ENCODE data around the gene SPTB. TPM values are rescaled to one million over a fixed set of nuclear protein-coding genes. Genes with fewer than 3 reads are reported as not detected.

The SPTB gene
- total RNA-seq, 1 experiment from 2014 or later: 0.43 TPM

DNA sequence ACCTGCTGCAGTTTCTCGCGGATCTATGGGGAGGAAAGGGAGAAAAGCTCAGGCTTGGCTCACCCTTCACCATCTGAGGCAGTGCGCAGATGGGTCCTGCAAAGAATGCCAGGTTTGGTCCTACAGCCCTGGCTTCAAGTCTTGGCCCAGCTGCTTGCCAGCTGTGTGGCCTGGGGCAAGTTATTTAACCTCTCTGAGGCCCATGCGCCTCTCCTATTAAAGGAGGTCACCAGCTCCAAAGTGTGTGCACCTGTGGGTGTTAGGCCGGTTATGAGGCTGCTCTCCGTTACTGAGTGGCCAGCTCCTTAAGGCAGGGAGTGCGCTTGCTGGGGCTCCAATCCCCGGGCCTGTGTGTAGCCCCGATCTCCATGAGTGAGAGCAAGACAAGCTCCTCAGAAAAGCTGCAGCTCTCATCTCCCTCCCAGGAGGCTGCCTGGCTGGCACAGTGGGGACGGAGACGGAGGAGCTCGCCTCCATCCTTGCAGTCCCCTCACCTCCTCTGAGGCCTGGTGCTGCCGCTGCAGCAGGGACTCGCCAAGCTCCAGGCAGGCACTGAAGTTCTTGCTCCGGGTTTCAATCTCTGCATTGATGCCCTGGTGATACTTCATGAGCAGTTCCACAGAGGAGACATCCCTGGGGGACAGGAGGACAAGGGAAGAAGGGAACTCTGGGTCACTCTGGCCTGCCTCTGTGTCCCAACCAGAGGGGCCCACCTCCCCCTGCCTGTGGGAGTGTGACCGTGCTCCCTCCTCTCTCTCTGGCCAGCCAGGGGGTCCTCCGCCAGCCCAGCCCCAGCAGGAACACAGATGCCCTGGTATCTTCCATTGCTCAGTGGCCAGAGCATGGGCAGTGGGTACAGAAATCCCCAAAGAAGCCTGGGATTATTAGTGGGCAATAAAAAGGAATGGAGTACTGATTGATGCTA, 110.3 kb downstream of the SPTB start:
- intact Hi-C loops (cut with micrococcal nuclease; ENCODE audit: unreplicated experiment): loop anchor here (10.0 kb wide), 1 partner anchor 225 kb away; the partner anchor contains the start of genes HSPA2 and PPP1R36
- Histone ChIP-seq H3K36me3 (ENCODE audit: insufficient read depth, low read length, poor library complexity, severe bottlenecking) (no peaks in the 10 kb centered on the region), H3K4me1 (ENCODE audit: insufficient read depth, low read length, poor library complexity, severe bottlenecking) (peaks cover 4% of the 10 kb centered on the region), H3K9me3 (ENCODE audit: low read depth, low read length, poor library complexity, severe bottlenecking) (no peaks in the 10 kb centered on the region), H3K4me3 (ENCODE audit: low read depth, low read length, poor library complexity, severe bottlenecking) (no peak overlapping the region), H3K27me3 (replicated peaks; ENCODE audit: insufficient read depth, low read depth, low read length, poor library complexity) (no peaks in the 10 kb centered on the region), H3K27ac (ENCODE audit: low read depth, low read length, poor library complexity, severe bottlenecking) (no peak overlapping the region)
- TF ChIP-seq, protein P1, sequence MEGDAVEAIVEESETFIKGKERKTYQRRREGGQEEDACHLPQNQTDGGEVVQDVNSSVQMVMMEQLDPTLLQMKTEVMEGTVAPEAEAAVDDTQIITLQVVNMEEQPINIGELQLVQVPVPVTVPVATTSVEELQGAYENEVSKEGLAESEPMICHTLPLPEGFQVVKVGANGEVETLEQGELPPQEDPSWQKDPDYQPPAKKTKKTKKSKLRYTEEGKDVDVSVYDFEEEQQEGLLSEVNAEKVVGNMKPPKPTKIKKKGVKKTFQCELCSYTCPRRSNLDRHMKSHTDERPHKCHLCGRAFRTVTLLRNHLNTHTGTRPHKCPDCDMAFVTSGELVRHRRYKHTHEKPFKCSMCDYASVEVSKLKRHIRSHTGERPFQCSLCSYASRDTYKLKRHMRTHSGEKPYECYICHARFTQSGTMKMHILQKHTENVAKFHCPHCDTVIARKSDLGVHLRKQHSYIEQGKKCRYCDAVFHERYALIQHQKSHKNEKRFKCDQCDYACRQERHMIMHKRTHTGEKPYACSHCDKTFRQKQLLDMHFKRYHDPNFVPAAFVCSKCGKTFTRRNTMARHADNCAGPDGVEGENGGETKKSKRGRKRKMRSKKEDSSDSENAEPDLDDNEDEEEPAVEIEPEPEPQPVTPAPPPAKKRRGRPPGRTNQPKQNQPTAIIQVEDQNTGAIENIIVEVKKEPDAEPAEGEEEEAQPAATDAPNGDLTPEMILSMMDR (conservative IDR thresholded peaks at IDR 0.05; ENCODE audit: low read depth, low read length): no peak
- TF ChIP-seq EZH2 (IDR thresholded peaks at IDR 0.05; ENCODE audit: borderline replicate concordance, low read depth, low read length, poor library complexity, severe bottlenecking): no peak
- DNase-seq (ENCODE audit: low spot score): no peak
- CTCF ChIA-PET: no interaction called here
- POLR2A ChIA-PET (ENCODE audit: low non-redundant PET): no interaction called here
- no TSS peak for BruUV-seq (replicated peaks)

DNA sequence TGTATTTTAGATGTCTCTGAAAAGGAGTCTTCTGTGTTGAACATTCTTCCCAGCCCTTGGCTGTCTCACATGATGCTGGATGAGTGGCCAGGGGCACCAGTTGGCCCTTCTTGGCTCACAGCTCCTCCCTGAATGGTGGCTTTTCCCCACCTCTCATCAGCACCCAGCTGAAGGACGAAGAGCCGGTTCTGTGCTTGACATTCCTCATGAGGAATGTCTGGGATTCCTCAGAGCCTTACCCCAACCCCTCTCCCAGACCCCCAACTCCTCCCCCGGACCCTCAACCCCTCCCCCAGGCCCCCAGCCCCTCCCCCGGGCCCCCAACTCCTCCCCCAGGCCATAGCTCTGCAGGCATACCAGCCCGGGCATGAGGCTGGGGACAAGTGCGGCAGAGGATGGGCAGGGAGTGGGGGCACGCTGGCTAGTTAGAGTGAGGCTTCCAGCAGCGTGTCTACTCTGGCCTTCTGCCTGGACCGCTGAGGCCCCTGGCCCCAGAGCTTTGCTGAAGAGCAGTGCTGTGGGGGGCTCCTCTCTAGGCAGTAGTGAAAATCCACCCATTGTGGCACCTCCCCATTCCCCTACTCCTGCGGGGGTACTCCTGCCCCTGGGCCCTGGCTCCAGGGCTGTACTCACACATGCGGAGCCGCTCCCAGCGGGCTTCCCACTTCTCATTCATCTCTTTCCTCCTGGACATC, 111.2 kb downstream of the SPTB start:
- no peak for TF ChIP-seq EZH2 (IDR thresholded peaks at IDR 0.05; ENCODE audit: borderline replicate concordance, low read depth, low read length, poor library complexity, severe bottlenecking)
- TF ChIP-seq, protein P1 (conservative IDR thresholded peaks at IDR 0.05; ENCODE audit: low read depth, low read length): no peak
- ChIA-PET POLR2A (ENCODE audit: low non-redundant PET) (no interaction called here), CTCF (no interaction called here)
- H3K27me3 ChIP-seq (replicated peaks; ENCODE audit: insufficient read depth, low read depth, low read length, poor library complexity): no peaks in the 10 kb centered on the region
- no peak for DNase-seq (ENCODE audit: low spot score)
- H3K27ac ChIP-seq (ENCODE audit: low read depth, low read length, poor library complexity, severe bottlenecking): no peak overlapping the region
- no peaks in the 10 kb centered on the region for H3K9me3 ChIP-seq (ENCODE audit: low read depth, low read length, poor library complexity, severe bottlenecking)
- H3K36me3 ChIP-seq (ENCODE audit: insufficient read depth, low read length, poor library complexity, severe bottlenecking): no peaks in the 10 kb centered on the region
- H3K4me1 ChIP-seq (ENCODE audit: insufficient read depth, low read length, poor library complexity, severe bottlenecking): peaks cover 12% of the 10 kb centered on the region
- no TSS peak for BruUV-seq (replicated peaks)
- intact Hi-C loops (cut with micrococcal nuclease; ENCODE audit: unreplicated experiment): loop anchor here (10.0 kb wide), 1 partner anchor 224 kb away; the partner anchor contains the start of genes HSPA2 and PPP1R36
- H3K4me3 ChIP-seq (ENCODE audit: low read depth, low read length, poor library complexity, severe bottlenecking): no peak overlapping the region

DNA sequence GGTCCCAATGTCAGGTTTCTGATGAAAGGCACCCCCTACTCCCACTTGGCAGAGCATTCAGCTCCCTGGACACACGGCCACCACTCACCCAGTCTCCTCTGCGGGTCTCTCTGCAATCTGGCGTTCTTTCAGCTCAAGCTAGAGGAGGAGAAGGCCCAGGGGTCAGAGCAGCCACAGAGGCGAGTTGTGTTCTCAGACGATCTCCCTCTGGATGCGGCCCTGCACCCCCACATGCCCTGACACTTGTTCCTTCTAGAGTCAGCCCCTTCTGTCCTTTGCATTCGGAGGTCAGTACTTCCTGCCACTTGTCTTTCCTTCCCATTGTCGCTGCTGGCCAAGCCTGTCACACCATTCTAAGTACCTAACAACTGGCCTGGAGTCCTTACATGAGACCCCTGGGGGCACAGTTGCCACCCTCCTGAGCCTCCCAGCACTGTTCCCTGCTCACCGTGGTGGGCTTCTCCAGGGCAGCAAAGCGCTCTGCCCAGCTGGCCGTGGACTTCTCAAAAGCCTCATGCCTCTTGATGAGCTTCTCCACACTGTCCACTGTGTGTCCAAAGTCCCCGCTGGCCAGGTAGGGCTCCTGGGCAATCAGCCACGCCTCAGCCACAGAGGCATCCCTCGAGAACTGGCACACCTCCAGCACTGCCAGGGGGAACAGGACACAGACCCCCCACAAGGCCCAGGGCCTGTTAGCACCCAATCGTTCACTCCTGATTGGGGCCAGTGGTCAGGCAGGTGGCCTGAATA, 112.3 kb downstream of the SPTB start:
- peaks cover 23% of the 10 kb centered on the region for H3K4me1 ChIP-seq (ENCODE audit: insufficient read depth, low read length, poor library complexity, severe bottlenecking)
- no peak for DNase-seq (ENCODE audit: low spot score)
- H3K27ac ChIP-seq (ENCODE audit: low read depth, low read length, poor library complexity, severe bottlenecking): no peak overlapping the region
- no peak overlapping the region for H3K4me3 ChIP-seq (ENCODE audit: low read depth, low read length, poor library complexity, severe bottlenecking)
- intact Hi-C loops (cut with micrococcal nuclease; ENCODE audit: unreplicated experiment): loop anchor here (10.0 kb wide), 1 partner anchor 223 kb away; the partner anchor contains the start of genes HSPA2 and PPP1R36
- ChIA-PET CTCF (no interaction called here), POLR2A (ENCODE audit: low non-redundant PET) (no interaction called here)
- no TSS peak for BruUV-seq (replicated peaks)
- no peaks in the 10 kb centered on the region for H3K27me3 ChIP-seq (replicated peaks; ENCODE audit: insufficient read depth, low read depth, low read length, poor library complexity)
- TF ChIP-seq, protein P1 (conservative IDR thresholded peaks at IDR 0.05; ENCODE audit: low read depth, low read length): no peak
- no peak for TF ChIP-seq EZH2 (IDR thresholded peaks at IDR 0.05; ENCODE audit: borderline replicate concordance, low read depth, low read length, poor library complexity, severe bottlenecking)
- no peaks in the 10 kb centered on the region for H3K9me3 ChIP-seq (ENCODE audit: low read depth, low read length, poor library complexity, severe bottlenecking)
- no peaks in the 10 kb centered on the region for H3K36me3 ChIP-seq (ENCODE audit: insufficient read depth, low read length, poor library complexity, severe bottlenecking)
